MV-4-11 (cell line): ENCODE measurements around the gene SPRY4.
"Not testable (repeated sequence)": the region's sequence is repeated elsewhere in the genome, so short reads cannot be mapped to it uniquely, and the experiment has no call there.

ENCODE experiments used
- DNase-seq: peaks from one replicate; lab custom pipeline; 2025; lab: John Stamatoyannopoulos, UW

Gene SPRY4

GRCh38 chr5:142292808-142293207 is 32.0 kb downstream of the SPRY4 start:
- DNase-seq, result no peak

GRCh38 chr5:142292249-142292648 is 32.6 kb downstream of the SPRY4 start:
- DNase-seq, result no peak

- DNase-seq, result no peak
Observed at GRCh38 chr5:142290577-142291299, 34.1 kb downstream of the SPRY4 start.

GRCh38 chr5:142289708-142290576 is 34.9 kb downstream of the SPRY4 start:
- no peak for DNase-seq

GRCh38 chr5:142287973-142288313 is 36.9 kb downstream of the SPRY4 start:
- DNase-seq, result no peak

- DNase-seq, result no peak
Observed at GRCh38 chr5:142287096-142287972, 37.5 kb downstream of the SPRY4 start.

GRCh38 chr5:142286111-142286510 is 38.7 kb downstream of the SPRY4 start:
- DNase-seq, result no peak

GRCh38 chr5:142283304-142283703 is 41.5 kb downstream of the SPRY4 start:
- DNase-seq, result no peak

GRCh38 chr5:142281966-142282365 is 42.9 kb downstream of the SPRY4 start:
- DNase-seq, result no peak

- DNase-seq, result no peak
Observed at GRCh38 chr5:142281008-142281367, 43.8 kb downstream of the SPRY4 start.

- no peak for DNase-seq
Observed at GRCh38 chr5:142280066-142281007, 44.5 kb downstream of the SPRY4 start.

- no peak for DNase-seq
Observed at GRCh38 chr5:142278627-142279026, 46.2 kb downstream of the SPRY4 start.

GRCh38 chr5:142277796-142278195 is 47.0 kb downstream of the SPRY4 start:
- DNase-seq, result no peak

- DNase-seq, result no peak
Observed at GRCh38 chr5:142276517-142276916, 48.3 kb downstream of the SPRY4 start.

- DNase-seq, result no peak
Observed at GRCh38 chr5:142275496-142275895, 49.3 kb downstream of the SPRY4 start.

GRCh38 chr5:142272596-142272995 is 52.2 kb downstream of the SPRY4 start:
- DNase-seq, result not testable (repeated sequence)

GRCh38 chr5:142264084-142264483 is 60.7 kb downstream of the SPRY4 start:
- DNase-seq, result not testable (repeated sequence)

GRCh38 chr5:142263346-142263745 is 61.5 kb downstream of the SPRY4 start:
- DNase-seq, result no peak

GRCh38 chr5:142262683-142263082 is 62.1 kb downstream of the SPRY4 start:
- no peak for DNase-seq
